ENCODE results near the gene RXRB. TPM values are rescaled to one million over a fixed set of nuclear protein-coding genes. Genes with fewer than 3 reads are reported as not detected.
"Not testable (repeated sequence)": the region's sequence is repeated elsewhere in the genome, so short reads cannot be mapped to it uniquely, and the experiment has no call there.

Gene RXRB
- total and polyA plus RNA-seq, 2 donors (not counting 3 experiments of a cell fraction or from before 2014, with no cell fraction given) = 43.4 to 44.4 TPM

DNA sequence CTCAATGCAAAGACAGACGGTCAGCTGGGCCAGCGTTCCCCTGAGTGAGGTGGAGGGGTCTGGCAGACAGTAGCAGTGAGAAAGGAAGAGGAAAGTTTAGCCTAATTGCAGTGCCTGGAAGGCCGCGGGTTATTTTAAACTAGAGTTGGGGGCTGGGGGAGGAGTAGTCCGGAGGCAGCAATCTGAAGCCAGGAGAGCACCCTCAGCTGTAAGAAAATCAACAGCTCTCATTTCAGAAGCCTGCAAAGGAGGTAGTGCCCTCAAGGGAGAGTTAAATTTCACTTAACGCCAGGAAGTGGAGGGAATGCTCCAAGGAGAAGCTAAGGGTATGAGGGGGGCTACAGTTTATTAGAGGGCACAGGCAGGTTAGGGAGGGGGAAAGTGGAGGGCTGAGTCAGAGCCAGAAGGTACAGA is 34.8 kb upstream of the RXRB start:
- Histone ChIP-seq H3K9ac (replicated peaks; ENCODE audit: extremely low read depth, insufficient read depth, low read length) (no peak overlapping the region), H3K79me2 (ENCODE audit: control insufficient read depth, insufficient read depth, low read length) (no peaks in the 10 kb centered on the region), H3K9me1 (replicated peaks; ENCODE audit: control insufficient read depth, extremely low read depth, insufficient read depth, low read length) (no peaks in the 10 kb centered on the region), H3K4me2 (ENCODE audit: insufficient read depth, low read length) (no peak overlapping the region), H3K4me3 (replicated peaks in 1 of 3; ENCODE audit: insufficient read depth in 1 of 3, low read depth in 1 of 3, low read length in 3 of 3) (no peak overlapping the region), H3K4me1 (ENCODE audit: control insufficient read depth, extremely low read depth, insufficient read depth, low read length) (no peaks in the 10 kb centered on the region), H2AFZ (ENCODE audit: low read depth, low read length) (no peak overlapping the region), H3K9me3 (replicated peaks; ENCODE audit: control insufficient read depth, insufficient read depth, low read length) (no peaks in the 10 kb centered on the region), H3K36me3 (ENCODE audit: control insufficient read depth in 2 of 2, extremely low read depth in 1 of 2, insufficient read depth in 2 of 2, low read length in 2 of 2) (no peaks in the 10 kb centered on the region), H3K27ac (ENCODE audit: insufficient read depth, low read depth, low read length) (no peak overlapping the region), H3K27me3 (ENCODE audit: control insufficient read depth in 2 of 2, insufficient read depth in 2 of 2, low read length in 2 of 2) (peaks cover 18 to 26% of the 10 kb centered on the region in 2 experiments), H4K20me1 (replicated peaks; ENCODE audit: control insufficient read depth, extremely low read depth, insufficient read depth, low read length) (no peaks in the 10 kb centered on the region)
- dilution Hi-C loops (cut with MboI; ENCODE audit: extremely low pct_ligation_motif_present, low sequenced_read_pairs) = no loop called here
- DNase-seq (ENCODE audit: low read depth, low spot score) (no peak), FAIRE-seq (no peak)
- intact Hi-C loops (cut with micrococcal nuclease) = no loop called here
- POLR2A ChIA-PET = no interaction called here
- CTCF ChIA-PET = interaction anchor here (1.1 to 7.7 kb wide), 5 partner anchors 8 to 251 kb away, joined by 3 to 43 read pairs (median 4); no protein-coding TSS in a partner anchor
- TF ChIP-seq MYC (IDR thresholded peaks at IDR 0.05; ENCODE audit: low read depth, low read length) (no peak), EZH2 (IDR thresholded peaks at IDR 0.05; ENCODE audit: borderline replicate concordance, low read depth, low read length, severe bottlenecking) (no peak), JUN (IDR thresholded peaks at IDR 0.05; ENCODE audit: borderline replicate concordance, insufficient read depth, insufficient read length, low read depth) (no peak), FOS (IDR thresholded peaks at IDR 0.05; ENCODE audit: borderline replicate concordance, insufficient read depth, low read length) (no peak), POLR2A (IDR thresholded peaks at IDR 0.05; ENCODE audit: low read depth, low read length) (no peak), GATA2 (IDR thresholded peaks at IDR 0.05; ENCODE audit: insufficient read depth, insufficient read length, low read depth, low read length) (no peak)
- TF ChIP-seq, protein P1, sequence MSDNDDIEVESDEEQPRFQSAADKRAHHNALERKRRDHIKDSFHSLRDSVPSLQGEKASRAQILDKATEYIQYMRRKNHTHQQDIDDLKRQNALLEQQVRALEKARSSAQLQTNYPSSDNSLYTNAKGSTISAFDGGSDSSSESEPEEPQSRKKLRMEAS (IDR thresholded peaks at IDR 0.05; ENCODE audit: insufficient read depth, insufficient read length) = no peak
- TF ChIP-seq, protein P2, sequence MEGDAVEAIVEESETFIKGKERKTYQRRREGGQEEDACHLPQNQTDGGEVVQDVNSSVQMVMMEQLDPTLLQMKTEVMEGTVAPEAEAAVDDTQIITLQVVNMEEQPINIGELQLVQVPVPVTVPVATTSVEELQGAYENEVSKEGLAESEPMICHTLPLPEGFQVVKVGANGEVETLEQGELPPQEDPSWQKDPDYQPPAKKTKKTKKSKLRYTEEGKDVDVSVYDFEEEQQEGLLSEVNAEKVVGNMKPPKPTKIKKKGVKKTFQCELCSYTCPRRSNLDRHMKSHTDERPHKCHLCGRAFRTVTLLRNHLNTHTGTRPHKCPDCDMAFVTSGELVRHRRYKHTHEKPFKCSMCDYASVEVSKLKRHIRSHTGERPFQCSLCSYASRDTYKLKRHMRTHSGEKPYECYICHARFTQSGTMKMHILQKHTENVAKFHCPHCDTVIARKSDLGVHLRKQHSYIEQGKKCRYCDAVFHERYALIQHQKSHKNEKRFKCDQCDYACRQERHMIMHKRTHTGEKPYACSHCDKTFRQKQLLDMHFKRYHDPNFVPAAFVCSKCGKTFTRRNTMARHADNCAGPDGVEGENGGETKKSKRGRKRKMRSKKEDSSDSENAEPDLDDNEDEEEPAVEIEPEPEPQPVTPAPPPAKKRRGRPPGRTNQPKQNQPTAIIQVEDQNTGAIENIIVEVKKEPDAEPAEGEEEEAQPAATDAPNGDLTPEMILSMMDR (IDR thresholded peaks at IDR 0.05; ENCODE audit: extremely low read depth in 1 of 2, insufficient read depth in 1 of 2, low read depth in 1 of 2, low read length in 2 of 2) = no peak
- BruUV-seq (replicated peaks) = no TSS peak

DNA sequence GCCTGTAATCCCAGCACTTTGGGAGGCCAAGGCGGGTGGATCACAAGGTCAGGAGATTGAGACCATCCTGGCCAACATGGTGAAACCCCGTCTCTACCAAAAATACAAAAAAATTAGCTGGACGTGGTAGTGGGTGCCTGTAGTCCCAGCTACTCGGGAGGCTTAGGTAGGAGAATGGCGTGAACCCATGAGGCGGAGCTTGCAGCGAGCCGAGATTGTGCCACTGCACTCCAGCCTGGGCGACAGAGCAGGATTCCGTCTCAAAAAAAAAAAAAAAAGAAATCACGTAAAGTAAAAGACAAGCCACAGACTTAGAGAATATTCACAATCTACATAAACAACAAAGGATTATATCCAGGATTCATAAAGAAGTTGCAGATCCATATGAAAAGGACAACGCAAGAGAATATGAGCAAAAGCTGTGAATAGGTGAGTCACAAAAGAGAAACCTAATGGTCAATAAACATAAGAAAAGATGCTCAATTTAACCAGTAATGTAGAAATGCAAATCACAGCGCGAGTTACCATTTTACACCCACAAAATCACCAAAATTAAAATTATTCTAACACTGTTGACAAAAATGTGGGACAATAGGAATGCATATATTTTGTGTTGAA is 26.1 kb upstream of the RXRB start:
- POLR2A ChIA-PET; H3K4me1 ChIP-seq (ENCODE audit: control insufficient read depth, extremely low read depth, insufficient read depth, low read length); DNase-seq (ENCODE audit: low read depth, low spot score); BruUV-seq (replicated peaks); dilution Hi-C loops (cut with MboI; ENCODE audit: extremely low pct_ligation_motif_present, low sequenced_read_pairs); H3K4me3 ChIP-seq (replicated peaks in 1 of 3; ENCODE audit: insufficient read depth in 1 of 3, low read depth in 1 of 3, low read length in 3 of 3); H3K36me3 ChIP-seq (ENCODE audit: control insufficient read depth in 2 of 2, extremely low read depth in 1 of 2, insufficient read depth in 2 of 2, low read length in 2 of 2); H3K9me3 ChIP-seq (replicated peaks; ENCODE audit: control insufficient read depth, insufficient read depth, low read length); intact Hi-C loops (cut with micrococcal nuclease); H3K79me2 ChIP-seq (ENCODE audit: control insufficient read depth, insufficient read depth, low read length); FAIRE-seq; H3K9ac ChIP-seq (replicated peaks; ENCODE audit: extremely low read depth, insufficient read depth, low read length); H2AFZ ChIP-seq (ENCODE audit: low read depth, low read length); H3K27ac ChIP-seq (ENCODE audit: insufficient read depth, low read depth, low read length); H3K9me1 ChIP-seq (replicated peaks; ENCODE audit: control insufficient read depth, extremely low read depth, insufficient read depth, low read length); H3K4me2 ChIP-seq (ENCODE audit: insufficient read depth, low read length); H4K20me1 ChIP-seq (replicated peaks; ENCODE audit: control insufficient read depth, extremely low read depth, insufficient read depth, low read length): not testable (repeated sequence)
- peaks cover 6 to 29% of the 10 kb centered on the region in 2 experiments for H3K27me3 ChIP-seq (ENCODE audit: control insufficient read depth in 2 of 2, insufficient read depth in 2 of 2, low read length in 2 of 2)
- CTCF ChIA-PET = interaction anchor here (1.4 kb wide), 2 partner anchors 9 to 21 kb away, joined by 4 to 6 read pairs; no protein-coding TSS in a partner anchor
